Fibroblast of villous mesenchyme (primary cell): ENCODE measurements around the gene POLR1B. TPM values are rescaled to one million over a fixed set of nuclear protein-coding genes. Genes with fewer than 3 reads are reported as not detected.
A peak's percentile ranks its signal among the peaks of the same experiment; 100 is the strongest.

Experiments
- DNase-seq: peaks from one replicate; pipeline ENCODE4 v3.0.0-alpha.2; 2010; ENCODE audit warnings: low read depth
- H3K4me3 ChIP-seq: 2 replicates; pipeline ENCODE4 v1.5.1; 2011; ENCODE audit warnings: low read depth, mild to moderate bottlenecking, low read length
- CTCF ChIP-seq: IDR thresholded peaks from 2 replicates; pipeline ENCODE4 v1.5.1; 2012; ENCODE audit warnings: low read depth, mild to moderate bottlenecking, low read length; ENCODE audit not compliant: insufficient read depth
- total RNA-seq: library from RNA; depleted of rRNA; stranded (reverse); fragments of >200 nt; gene quantifications from 2 replicates; pipeline ENCODE4 v1.2.3, GENCODE V29; 2012

Gene POLR1B
- total RNA-seq, 1 donor, result 16.0 TPM

GRCh38 chr2:112579241-112579640, 37.0 kb downstream of the POLR1B start:
- DNase-seq, result peak; percentile 73
- no peak for TF ChIP-seq CTCF
- no peak overlapping the region for H3K4me3 ChIP-seq

- no peak for DNase-seq
- no peak overlapping the region for H3K4me3 ChIP-seq
- TF ChIP-seq CTCF, result no peak
Measured at GRCh38 chr2:112580084-112580483, 37.8 kb downstream of the POLR1B start.

GRCh38 chr2:112582314-112582746, 40.1 kb downstream of the POLR1B start:
- DNase-seq, result peak; percentile 72
- H3K4me3 ChIP-seq, result no peak overlapping the region
- peak; percentile 58 for TF ChIP-seq CTCF

- DNase-seq, result peak; percentile 16
Measured at GRCh38 chr2:112583497-112584133, 41.4 kb downstream of the POLR1B start.

GRCh38 chr2:112584134-112584890, 42.0 kb downstream of the POLR1B start, which contains the start of gene CHCHD5:
TSS of gene CHCHD5 (plus strand) at chr2:112584609. CDS start at chr2:112584648, 39 bp downstream.
- DNase-seq, result peak; percentile 98
- H3K4me3 ChIP-seq, result peak within 1 kb of the TSS; percentile 63
- TF ChIP-seq CTCF, result no peak

More at GRCh38 chr2:112583497-112584133, 41.4 kb downstream of the POLR1B start:
- peak overlapping the region; percentile 63 for H3K4me3 ChIP-seq
- TF ChIP-seq CTCF, result no peak

GRCh38 chr2:112584891-112585250, 42.6 kb downstream of the POLR1B start:
- peak overlapping the region; percentile 63 for H3K4me3 ChIP-seq
- no peak for TF ChIP-seq CTCF
- no peak for DNase-seq
